Transverse colon (tissue), 4 donors: ENCODE data around the gene CIAO2A.

Experiments
- POLR2AphosphoS5 ChIP-seq, 3 donors: sonication (generic); formaldehyde crosslinking; IDR thresholded peaks; one replicate each; pipeline ENCODE4 v1.6.1; 2016; ENCODE audit warnings: antibody characterized with exemption in 3 of 3
- TF ChIP-seq, protein P1 (sequence below), 5 experiments: fragments of 200-600 bp in 3 of 5; fragments of 450-650 bp in 2 of 5; sonication (generic) in 3 of 5; IDR thresholded peaks; 1 replicate in 2 of 5; 2 replicates in 3 of 5; pipeline ENCODE4 v1.5.1; 2016 to 2017; ENCODE audit warnings: antibody characterized with exemption in 5 of 5, inconsistent platforms in 3 of 5, mild to moderate bottlenecking in 2 of 5, moderate library complexity in 1 of 5

GRCh38 chr15:64131547-64131946 lies 37.9 kb upstream of the CIAO2A start:
- no peak for TF ChIP-seq POLR2AphosphoS5 (IDR thresholded peaks at IDR 0.05)
- TF ChIP-seq, protein P1, sequence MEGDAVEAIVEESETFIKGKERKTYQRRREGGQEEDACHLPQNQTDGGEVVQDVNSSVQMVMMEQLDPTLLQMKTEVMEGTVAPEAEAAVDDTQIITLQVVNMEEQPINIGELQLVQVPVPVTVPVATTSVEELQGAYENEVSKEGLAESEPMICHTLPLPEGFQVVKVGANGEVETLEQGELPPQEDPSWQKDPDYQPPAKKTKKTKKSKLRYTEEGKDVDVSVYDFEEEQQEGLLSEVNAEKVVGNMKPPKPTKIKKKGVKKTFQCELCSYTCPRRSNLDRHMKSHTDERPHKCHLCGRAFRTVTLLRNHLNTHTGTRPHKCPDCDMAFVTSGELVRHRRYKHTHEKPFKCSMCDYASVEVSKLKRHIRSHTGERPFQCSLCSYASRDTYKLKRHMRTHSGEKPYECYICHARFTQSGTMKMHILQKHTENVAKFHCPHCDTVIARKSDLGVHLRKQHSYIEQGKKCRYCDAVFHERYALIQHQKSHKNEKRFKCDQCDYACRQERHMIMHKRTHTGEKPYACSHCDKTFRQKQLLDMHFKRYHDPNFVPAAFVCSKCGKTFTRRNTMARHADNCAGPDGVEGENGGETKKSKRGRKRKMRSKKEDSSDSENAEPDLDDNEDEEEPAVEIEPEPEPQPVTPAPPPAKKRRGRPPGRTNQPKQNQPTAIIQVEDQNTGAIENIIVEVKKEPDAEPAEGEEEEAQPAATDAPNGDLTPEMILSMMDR (IDR thresholded peaks at IDR 0.05): no peak
